ENCODE measurements around the gene EPS15. TPM values are rescaled to one million over a fixed set of nuclear protein-coding genes. Genes with fewer than 3 reads are reported as not detected.
"Not testable (repeated sequence)": the region's sequence is repeated elsewhere in the genome, so short reads cannot be mapped to it uniquely, and the experiment has no call there.

The EPS15 gene
- total RNA-seq, 1 experiment from 2014 or later = 31.5 TPM

DNA sequence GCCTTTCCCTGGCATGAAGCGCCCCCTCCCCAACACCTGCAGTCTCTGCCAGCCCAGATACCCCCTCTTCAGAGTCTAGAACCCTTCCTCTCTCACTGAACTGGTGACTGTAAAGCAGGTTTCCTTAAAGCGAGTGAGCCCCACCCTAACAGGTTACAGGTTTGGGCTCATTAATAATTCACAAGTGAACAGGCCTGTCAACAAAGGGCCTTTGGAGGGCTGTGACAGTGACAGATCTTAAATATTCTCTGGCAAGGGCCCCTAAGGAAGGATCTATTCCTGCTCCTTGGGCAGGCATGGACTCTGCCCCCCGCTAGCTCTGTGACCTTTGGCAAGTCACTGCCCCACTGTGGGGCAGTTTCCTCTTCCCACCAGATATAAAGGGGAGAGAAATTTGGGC is 183.1 kb downstream of the EPS15 start:
- DNase-seq (ENCODE audit: low spot score) = no peak

DNA sequence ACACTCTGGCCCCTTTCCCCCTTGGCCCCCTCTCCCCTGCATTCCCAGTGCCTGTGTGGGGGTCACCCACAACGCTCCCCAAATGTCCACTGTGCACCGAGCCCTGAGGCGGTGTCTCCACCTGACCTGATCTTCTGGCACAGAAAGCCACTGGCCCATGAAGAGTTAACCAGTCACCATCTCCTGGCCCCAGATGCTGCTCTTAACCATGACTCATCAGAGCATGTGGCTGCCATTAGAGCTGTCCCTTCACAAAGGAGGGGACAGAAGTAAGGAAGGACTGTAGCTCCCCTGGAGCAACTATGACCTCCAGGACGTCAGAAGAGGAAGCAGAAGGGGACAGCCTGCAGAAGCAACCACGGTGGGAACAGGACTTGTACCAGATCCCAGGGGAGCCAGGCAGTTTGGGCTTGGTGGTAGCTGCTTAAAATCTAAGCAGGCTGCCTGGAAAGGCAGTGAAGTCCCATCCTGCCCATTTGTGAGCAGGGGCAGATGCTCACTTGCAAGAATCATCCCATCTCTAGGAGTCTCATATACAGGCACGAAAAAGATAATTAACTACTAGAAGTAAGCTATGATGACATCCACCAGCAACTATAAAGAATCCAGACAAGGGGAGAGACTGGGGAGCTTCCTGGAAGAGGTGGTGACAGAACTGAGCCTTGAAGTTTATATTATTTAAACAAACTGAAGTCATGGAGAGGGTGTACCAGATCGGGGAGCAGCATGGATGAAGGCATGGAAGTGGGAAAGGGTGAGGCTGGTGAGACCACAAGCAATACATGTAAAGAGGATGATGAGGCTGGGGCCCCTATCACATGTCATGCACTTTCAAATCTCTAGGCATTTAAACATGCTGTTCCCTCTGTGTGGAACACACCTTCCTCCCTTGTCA is 187.6 kb downstream of the EPS15 start:
- peak; percentile 92 for DNase-seq (ENCODE audit: low spot score)

DNA sequence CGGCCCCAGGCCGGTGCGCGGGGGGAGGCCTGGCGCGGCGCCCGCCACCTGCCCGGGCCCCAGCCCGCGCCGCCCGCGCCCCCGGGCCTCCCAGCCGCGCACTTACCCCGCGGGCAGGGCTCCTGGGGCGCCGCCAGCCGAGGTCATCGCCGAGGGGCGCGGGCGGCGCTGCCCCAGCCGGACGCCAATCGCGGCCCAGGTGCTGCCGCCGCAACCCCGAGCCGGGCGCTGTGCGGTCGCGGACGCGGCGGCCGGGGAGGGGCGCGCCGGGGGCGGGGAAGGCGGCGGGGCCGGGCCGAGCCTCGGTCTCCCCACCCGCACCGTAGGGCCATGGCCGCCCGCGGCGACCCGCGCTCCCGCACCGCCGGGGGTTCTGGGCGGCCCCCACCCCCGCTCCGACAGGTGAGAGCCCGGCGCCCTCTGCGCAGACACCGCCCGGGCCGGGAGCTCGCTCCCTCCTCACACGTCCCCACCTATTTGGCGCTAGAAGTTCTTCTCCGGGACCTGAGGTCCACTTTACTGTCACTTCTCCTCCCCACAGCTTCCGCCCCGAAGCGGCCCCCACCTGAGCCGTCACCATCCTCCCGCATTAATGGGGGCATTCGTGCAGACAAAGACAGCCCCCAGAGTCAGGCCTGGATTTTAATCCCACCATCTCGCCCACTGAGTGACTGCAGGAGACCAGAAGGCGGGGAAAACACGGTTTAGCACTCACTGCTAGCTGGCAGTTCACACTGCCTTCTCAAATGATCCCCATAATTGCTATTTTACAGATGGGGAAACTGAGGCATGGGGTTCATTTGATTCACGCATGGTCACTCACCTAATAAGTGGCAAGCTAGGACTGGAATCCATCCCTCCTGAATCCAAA is 188.5 kb downstream of the EPS15 start, which contains the start of gene TTC39A:
TSS of gene TTC39A (minus strand) at position 232 of the 871 bp plus-strand sequence. CDS start at position 147, 85 bp downstream.
- DNase-seq (ENCODE audit: low spot score) = no peak

DNA sequence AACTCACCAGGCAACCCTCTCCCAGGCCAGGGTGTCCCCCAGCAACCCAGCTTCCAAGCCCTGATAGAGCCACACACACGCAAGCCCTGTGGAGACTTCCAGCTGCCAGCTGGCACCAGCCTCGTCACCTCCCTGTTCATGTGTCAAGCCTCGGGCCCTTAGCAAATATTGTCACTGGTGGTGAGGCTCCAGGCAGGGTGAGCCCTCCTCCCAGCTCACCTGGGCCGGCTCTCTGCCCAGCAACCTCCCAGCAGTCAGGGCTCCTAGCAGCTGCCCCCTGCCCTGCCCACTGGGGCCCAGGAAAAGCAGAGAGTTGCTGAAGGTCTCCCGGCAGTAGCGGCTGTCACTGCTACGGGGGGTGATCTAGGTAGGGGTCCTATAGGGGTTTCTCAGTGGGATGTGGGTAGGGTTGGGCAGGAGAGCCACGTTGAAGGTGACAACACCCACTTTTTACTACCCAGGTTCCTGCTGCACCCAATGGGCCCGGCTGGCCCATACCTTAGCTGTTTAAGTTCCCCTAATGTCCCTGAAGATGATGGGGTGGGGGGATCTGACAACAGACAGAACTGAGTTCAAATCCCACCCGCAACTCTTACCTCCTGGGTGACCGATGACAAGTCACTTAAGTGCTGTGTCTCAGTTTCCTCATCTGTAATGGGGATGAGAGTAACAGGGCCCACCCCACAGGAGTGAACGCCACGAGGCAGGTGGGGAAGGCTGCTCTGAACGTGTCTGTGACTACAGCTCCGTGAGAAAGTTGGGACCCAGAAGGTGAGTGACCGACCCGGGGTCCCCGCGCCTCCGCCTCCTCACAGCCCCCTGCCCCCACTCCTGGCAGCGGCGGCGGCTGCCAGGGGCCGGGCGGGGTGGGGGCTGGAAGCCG is 189.4 kb downstream of the EPS15 start:
- DNase-seq (ENCODE audit: low spot score) = no peak

DNA sequence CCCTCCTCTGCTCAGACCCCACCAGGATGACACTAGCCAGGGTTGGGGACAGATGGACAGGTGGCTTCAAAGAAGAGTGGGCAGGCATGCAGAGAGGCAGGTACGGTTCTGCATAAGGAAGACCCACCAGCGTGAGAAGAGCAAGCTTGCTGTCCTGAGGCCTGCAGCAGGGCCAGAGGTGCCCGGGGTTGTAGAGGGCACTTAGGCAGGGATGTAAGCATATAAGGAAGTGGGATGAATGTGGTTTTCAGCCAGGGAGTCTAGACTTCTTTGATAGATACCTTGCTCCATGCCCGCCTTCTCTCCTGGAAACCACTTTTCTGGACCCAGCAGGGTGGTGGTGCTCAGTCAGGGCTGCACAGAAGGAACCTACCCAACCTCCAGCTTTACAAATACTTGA is 190.1 kb downstream of the EPS15 start:
- no peak for DNase-seq (ENCODE audit: low spot score)

DNA sequence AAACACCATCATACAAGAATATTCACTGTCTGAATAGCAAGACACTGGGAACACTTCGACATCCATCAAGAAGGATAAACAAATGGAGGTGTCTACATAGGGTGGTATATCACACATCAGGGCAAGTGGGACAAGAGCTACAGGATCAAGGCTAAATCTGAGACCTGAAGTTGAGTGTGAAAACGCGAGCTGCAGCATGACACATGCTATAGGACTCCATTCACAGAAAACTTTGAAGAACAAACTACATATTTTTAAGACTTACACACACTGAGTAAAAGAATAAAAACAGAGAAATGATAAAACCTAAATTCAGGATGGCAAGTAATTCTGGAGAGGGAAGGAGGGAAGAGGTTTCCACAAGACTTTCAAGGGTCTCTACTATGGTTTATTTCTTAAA is 190.8 kb downstream of the EPS15 start:
- no peak for DNase-seq (ENCODE audit: low spot score)

DNA sequence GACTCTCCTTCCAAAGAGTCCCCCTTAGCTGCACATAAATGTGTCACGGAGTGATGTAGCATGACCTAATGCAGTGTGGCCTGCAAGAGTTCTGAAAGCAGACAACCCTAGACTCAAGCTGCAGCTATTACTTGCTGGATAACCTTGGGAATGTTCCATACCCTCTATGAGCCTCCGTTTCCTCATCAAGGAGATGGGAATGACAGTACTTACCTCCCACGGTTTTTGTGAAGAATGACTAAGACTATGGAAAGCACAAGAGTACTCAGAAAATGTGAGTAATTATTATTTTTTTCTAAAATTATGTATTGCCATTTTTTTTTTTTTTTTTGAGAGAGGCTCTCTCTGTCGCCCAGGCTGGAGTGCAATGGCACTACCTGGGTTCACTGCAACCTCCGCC is 191.7 kb downstream of the EPS15 start:
- no peak for DNase-seq (ENCODE audit: low spot score)

DNA sequence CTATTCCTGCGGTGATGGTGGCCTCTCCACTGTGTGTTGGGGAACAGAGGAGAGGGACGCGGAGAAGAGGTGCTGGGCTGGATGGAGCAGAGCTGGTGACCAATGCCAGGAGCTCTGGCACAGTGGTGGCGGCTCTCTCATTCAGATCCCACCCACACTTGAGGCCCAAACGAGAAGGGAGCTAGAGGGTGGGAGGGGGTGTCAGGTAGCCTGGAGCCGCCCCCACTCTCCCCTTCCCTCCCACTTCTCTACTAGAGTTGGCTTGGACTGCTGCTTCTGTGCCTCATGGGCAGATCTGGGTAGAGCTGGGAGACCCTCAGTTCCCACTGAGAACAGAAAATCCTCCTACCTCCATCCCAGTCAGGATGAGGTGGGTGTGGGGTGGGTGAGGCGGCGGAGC is 192.2 kb downstream of the EPS15 start:
- DNase-seq (ENCODE audit: low spot score) = no peak

DNA sequence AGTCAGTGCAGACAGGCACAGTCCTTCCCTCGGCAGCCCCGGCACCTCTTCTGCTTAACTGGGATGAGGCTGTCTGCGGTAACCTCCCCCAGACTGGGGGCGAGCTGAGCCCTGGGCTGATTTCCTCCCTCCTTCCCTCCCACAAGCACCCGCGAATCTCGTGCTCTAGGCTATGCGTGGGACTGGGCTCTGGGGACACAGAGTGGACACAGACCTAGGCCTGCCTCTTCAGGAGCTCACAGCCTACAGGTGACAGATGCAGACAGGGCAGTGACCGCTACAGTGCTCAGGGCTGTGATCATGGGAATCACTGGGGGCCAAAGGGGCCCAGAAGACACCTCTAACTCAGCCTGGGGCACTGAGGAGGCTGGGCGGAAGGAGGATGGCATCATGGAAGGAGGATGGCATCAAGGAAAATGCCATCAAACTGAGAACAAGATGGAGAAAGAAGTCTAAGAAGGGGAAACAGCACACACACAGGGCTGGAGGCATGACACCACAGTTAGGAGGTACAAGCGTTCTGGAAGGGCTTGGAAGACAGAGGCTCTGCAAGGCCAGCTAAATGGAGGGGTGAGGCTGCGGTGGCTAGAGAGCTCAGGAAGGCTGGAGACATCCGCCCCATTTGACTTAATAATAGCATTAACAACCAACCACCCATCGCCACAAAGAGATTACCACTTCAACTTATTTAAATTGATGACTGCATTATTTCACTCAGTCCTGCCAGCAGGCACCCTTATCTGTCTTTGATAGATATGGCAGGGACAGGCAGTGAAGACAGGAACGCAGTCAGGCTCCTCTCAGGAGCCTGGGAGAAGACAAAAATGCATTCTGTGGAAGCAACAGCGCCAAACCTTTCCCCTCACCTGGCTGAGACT is 192.9 kb downstream of the EPS15 start:
- DNase-seq (ENCODE audit: low spot score) = no peak

DNA sequence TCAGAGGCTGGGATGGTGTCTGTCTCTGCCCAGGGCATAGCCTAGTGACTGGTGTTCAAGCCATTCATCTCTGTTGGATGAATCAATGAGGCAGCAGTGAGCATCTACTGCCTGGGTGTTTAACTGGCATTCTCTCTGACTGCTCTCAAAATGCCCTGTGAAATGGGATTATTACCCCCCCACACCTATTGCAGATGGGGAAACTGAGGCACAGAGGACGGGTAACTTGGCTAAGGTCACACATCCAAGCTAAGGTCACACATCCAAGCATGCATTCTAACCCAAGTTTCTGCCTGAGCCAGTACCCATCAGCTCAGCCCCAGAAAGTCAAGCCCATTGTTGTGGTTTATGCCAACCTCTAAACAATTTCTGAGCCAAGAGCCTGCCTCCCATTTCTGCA is 193.7 kb downstream of the EPS15 start:
- DNase-seq (ENCODE audit: low spot score) = no peak

DNA sequence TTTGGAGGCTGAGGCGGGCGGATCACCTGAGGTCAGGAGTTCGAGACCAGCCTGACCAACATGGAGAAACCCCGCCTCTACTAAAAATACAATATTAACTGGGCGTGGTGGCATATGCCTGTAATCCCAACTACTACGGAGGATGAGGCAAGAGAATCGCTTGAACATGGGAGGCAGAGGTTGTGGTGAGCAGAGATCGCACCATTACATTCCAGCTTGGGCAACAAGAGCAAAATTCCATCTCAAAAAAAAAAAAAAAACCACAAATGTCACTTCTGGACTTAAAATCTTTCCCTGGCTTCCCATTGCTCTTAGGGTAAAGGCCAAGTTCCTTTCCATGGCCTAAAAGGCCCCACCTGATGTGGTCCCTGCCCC is 194.1 kb downstream of the EPS15 start:
- not testable (repeated sequence) for DNase-seq (ENCODE audit: low spot score)

DNA sequence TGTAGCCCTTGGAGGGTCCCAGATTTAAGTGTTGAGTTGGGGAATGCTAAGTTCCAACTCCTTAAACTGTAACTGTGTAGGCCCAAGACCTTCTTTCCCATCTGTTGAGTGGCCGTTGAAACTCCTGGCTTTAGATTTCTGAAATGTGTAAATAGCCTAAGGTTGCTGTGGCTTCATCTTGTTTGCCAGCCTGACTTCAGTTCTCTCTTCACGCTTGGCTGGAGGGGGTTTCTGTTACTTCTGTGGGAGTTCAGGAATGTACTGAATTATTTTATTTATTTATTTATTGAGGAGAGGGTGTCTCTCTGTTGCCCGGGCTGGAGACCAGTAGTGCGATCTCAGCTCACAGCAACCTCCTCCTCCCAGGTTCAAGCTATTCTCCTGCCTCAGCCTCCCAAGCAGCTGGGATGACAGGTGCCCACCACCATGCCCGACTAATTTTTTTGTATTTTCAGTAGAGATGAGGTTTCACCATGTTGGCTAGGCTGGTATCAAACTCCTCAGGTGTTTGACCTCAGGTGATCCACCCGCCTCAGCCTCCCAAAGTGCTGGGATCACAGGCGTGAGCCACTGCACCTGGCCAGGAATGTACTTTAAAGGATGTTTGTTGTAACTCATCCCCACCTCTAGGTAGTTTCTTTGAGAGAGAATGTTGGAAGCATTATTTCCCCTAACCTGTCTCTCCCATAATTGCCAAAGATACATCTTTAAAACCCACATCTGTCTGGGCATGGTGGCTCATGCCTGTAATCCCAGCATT is 194.6 kb downstream of the EPS15 start:
- DNase-seq (ENCODE audit: low spot score) = peak; percentile 50

DNA sequence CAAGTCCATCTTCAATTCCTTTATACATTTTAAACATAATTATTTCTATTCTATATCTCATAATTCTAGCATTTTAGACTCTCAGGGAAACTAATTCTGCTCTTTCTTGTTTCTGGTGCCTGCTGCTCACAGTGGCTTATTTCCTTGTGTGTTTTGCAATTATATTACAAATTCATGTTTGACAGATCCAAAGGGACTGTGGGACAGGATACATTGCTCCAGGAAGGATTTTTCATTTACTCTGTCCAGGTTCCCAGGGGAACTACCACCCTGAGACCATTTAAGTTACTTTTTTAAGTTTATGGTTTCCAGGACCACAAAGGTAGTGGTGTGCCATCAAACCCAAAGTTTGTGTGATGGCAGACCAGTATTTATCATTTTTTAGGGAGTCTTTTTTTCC is 195.3 kb downstream of the EPS15 start:
- no peak for DNase-seq (ENCODE audit: low spot score)

DNA sequence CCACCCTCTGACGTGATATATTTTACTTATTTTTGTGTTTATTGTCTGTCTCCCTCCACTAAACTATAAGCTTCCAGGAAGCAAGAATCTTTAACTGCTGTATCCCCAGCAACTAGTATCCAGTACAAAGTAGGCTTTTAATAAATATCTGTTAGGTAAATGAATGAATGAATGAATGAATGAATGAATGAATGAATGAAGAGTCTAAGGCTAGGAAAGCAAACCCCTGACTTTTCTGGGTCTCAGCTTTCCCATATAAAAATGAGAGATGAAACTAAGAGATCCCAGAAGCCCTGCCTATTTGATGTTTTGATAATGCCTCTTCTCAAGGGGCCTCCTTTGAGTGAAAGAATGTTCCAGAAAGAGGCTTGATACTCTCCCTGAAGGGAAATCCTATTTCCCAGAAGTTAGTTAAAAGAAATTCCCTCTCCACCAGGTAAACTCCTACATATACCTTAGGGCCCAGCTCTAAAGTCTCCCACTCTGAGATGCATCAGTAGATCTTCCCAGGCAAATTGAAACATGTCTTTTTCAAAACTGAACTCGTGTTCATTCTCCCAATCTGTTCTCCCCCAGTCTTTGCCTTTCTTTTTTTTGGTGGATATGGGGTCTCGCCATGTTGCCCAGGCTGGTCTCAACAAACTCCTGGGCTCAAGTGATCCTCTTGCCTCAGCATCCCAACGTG is 196.5 kb downstream of the EPS15 start:
- DNase-seq (ENCODE audit: low spot score) = no peak

DNA sequence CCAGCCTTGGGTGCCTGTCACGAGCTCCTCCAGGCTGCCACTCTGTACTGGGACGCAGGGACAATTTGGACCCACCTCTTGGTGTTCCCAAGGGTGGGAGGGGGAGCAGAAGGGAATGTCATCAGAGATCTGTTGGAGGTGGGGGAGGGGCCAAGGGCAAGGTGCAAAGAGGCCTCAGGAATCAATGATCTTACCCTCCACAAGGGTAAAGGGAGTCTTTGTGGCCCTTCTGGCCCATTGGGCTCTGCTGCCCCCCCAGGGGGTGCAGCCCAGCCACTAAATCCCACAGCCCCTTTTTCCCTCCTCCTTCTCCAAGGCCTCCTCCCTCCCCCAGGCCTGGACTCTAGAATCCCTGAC is 197.2 kb downstream of the EPS15 start:
- DNase-seq (ENCODE audit: low spot score) = no peak

DNA sequence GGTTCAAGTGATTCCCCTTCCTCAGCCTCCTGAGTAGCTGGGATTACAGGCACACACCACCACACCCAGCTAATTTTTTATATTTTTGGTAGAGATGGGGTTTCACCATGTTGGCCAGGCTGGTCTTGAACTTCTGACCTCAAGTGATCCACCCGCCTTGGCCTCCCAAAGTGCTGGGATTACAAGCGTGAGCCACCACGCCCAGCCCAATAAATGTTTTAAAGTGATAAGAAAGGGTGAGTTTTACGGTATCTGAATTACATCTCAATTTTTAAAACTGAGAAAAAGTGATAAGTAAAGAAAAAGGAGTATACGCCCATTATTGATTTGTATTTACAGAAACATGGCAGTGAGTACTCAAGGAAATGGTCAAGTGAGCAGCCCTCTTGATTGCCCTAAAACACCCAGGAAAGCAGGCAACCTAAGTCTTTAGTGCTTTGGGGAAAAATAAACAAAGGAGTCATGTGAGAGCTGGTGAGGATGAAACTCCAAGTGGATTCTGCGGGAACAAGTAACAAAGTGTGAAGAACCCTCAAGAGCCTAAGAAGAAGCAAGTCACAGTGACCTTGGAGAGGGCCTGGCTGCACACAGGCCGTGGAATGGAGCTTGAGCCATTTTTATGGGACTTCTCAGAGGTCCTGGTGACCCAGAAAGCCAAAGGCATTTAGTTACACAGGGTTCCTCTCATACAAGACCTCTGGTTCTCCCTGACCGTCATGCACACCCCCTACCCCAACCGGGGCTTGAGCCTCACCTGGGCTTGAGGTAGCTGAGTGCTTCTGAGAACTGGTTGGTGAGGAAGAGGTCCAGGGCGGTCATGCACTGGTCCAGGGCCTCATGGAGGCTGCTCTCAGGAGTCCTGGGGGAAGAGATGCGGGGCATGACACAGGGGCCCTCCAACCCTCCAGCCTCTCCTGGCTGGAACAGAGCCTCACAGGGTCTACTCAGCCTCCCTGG is 197.8 kb downstream of the EPS15 start:
- no peak for DNase-seq (ENCODE audit: low spot score)

DNA sequence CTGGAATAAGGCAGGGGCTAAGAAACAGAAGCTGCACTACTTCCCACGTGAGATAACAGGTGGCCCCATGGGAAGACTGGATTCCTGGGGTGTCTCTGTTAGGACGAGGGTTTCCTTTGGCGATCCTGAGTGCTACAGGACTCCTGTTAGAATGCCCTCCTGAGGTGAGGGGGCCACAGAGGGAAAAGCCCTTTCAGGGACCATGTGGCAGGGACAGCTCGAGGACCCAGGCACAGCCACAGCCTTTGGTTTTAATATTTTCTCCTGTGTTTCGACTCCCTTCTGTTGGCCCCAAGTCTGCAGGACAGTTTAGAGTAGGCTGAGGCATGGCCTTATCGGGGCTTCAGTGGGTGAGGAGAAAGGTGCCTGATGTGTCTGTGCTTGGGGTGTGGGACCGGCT is 201.3 kb downstream of the EPS15 start:
- DNase-seq (ENCODE audit: low spot score) = no peak

DNA sequence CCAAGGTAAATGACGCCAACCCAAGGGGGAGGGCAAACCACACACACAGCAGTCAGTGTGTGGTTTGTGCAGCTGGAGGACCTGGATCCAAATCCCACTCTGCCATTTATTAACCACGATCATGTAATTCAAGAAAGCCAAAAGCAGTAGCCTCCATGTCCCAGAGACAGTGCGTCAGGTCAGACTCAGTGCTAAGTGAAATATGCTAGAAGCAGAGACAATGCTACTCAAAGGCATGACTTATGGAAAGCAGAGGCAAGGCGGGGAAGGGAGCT is 202.3 kb downstream of the EPS15 start:
- DNase-seq (ENCODE audit: low spot score) = peak; percentile 61

All from H4 (cell line).